SK-N-SH (cell line): ENCODE measurements around the gene GNPAT.

Source experiments
- ELF1 ChIP-seq: IDR thresholded peaks from 2 replicates; pipeline ENCODE4 v1.4.0; 2012
- EP300 ChIP-seq, 2 experiments: IDR thresholded peaks; 2 replicates each; pipeline versions ENCODE4 v1.4.0 to v1.6.1; 2012; ENCODE audit warnings: borderline replicate concordance in 1 of 2, low read depth in 1 of 2, low read length in 1 of 2
- GABPA ChIP-seq: IDR thresholded peaks from 2 replicates; pipeline ENCODE4 v1.4.0; 2012; ENCODE audit warnings: low read depth, mild to moderate bottlenecking
- NFIC ChIP-seq: IDR thresholded peaks from 2 replicates; pipeline ENCODE4 v1.4.0; 2012; ENCODE audit warnings: borderline replicate concordance
- RAD21 ChIP-seq: IDR thresholded peaks from 2 replicates; pipeline ENCODE4 v1.6.1; 2012; ENCODE audit warnings: mild to moderate bottlenecking, low read length
- RFX5 ChIP-seq: IDR thresholded peaks from 2 replicates; pipeline ENCODE4 v1.6.1; 2012; ENCODE audit warnings: mild to moderate bottlenecking, improper control_type of control experiment, low read length
- TCF12 ChIP-seq: IDR thresholded peaks from 2 replicates; pipeline ENCODE4 v1.4.0; 2012
- YY1 ChIP-seq: IDR thresholded peaks from 2 replicates; pipeline ENCODE4 v1.4.0; 2012; ENCODE audit warnings: low read depth, mild to moderate bottlenecking
- TF ChIP-seq, protein P1 (sequence below): fragments of 200-600 bp; sonication (generic); IDR thresholded peaks from 2 replicates; pipeline ENCODE4 v1.6.1; 2017; ENCODE audit warnings: antibody characterized with exemption, mild to moderate bottlenecking, moderate library complexity

DNA sequence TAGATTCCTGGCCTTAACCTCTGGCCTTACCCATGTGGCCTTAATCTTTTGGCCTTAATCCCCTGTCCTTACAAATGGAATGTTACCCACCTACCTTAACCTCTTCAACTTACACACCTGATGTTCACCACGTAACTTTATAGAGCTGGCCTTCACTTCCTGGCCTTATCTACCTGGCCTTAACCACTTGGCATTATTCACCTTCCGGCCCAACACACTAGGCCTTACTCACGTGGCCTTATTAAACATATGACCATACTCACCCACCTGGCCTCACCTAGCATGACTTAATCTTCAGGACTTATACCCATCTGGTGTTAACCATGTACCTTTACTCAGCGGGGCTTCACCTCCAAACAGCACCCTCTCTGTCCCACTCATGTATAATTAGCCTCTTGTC is 54.9 kb downstream of the GNPAT start:
- TF ChIP-seq TCF12 (no peak), ELF1 (no peak), EP300 (IDR thresholded peaks at IDR 0.05; ENCODE audit: borderline replicate concordance in 1 of 2, low read depth in 1 of 2, low read length in 1 of 2) (no peak), RAD21 (no peak), GABPA (no peak), NFIC (no peak), RFX5 (no peak), YY1 (no peak)
- TF ChIP-seq, protein P1, sequence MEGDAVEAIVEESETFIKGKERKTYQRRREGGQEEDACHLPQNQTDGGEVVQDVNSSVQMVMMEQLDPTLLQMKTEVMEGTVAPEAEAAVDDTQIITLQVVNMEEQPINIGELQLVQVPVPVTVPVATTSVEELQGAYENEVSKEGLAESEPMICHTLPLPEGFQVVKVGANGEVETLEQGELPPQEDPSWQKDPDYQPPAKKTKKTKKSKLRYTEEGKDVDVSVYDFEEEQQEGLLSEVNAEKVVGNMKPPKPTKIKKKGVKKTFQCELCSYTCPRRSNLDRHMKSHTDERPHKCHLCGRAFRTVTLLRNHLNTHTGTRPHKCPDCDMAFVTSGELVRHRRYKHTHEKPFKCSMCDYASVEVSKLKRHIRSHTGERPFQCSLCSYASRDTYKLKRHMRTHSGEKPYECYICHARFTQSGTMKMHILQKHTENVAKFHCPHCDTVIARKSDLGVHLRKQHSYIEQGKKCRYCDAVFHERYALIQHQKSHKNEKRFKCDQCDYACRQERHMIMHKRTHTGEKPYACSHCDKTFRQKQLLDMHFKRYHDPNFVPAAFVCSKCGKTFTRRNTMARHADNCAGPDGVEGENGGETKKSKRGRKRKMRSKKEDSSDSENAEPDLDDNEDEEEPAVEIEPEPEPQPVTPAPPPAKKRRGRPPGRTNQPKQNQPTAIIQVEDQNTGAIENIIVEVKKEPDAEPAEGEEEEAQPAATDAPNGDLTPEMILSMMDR: no peak
